ENCODE measurements around the gene AP3D1.
"Not testable (repeated sequence)": the region's sequence is repeated elsewhere in the genome, so short reads cannot be mapped to it uniquely, and the experiment has no call there.

The AP3D1 gene

DNA sequence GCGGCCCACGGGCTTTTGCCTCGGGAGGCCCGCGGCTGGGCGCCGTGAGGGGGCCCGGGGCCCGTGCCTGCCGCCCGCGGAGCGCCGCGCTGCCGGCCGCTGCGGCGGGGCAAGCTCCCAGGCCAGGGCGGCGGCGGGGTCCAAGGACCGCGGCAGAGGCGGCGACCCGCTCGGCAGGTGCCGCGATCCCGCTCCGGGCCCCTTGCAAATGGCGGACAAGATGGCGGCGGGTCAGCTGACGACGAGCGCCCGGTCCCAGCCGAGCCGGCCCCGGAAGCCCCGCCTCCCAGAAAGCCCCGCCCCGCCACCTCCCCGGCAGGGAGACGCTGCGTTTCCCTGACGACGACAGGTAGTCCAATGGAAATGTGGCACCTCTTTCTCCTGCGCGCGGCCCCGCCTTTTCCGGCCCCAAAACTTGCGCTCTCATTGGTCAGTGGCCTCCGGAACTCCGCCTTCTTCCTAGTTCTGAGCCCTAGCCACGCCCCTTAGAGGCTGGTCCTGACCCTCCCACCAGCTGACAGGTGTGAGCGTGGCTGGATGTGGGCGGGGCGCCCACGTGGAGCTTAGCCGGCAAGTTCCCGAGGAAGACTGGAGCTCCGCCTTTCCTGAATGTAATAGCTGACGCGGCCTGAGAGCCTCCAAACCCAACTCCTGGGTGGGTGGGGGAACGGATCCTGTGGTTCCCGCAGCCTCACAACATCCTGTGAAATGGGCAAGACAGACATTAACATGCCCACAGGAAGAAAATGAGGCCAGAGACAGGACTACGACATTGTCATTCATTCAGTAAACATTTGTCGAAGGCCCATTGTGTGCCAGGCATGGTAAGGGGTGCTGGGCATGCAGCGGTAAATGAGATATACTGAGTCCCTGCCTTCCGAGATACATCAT lies at the start of gene AP3D1:
Gene AP3D1, minus strand, starts transcription at position 228 of the 891 bp plus-strand sequence. CDS start 232 bp downstream, outside the sequence.
- peak; percentile 92 for DNase-seq (ENCODE audit: low read depth, low spot score)

DNA sequence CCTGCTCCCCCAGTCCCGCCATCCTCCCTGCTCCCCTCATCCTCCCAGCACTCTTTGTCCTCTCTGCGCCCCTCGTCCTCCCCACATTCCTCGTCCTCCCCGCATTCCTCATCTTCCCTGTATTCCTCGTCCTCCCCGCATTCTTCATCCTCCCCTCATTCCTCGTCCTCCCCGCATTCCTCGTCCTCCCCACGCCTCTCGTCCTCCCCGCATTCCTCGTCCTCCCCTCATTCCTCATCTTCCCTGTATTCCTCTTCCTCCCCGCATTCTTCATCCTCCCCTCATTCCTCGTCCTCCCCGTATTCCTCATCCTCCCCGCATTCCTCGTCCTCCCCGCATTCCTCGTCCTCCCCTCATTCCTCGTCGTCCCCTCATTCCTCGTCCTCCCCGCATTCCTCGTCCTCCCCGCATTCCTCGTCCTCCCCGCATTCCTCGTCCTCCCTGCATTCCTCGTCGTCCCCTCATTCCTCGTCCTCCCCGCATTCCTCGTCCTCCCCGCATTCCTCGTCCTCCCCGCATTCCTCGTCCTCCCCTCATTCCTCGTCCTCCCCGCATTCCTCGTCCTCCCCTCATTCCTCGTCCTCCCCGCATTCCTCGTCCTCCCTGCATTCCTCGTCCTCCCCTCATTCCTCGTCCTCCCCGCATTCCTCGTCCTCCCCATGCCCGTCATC lies 49.4 kb upstream of the AP3D1 start:
- not testable (repeated sequence) for DNase-seq (ENCODE audit: low read depth, low spot score)

DNA sequence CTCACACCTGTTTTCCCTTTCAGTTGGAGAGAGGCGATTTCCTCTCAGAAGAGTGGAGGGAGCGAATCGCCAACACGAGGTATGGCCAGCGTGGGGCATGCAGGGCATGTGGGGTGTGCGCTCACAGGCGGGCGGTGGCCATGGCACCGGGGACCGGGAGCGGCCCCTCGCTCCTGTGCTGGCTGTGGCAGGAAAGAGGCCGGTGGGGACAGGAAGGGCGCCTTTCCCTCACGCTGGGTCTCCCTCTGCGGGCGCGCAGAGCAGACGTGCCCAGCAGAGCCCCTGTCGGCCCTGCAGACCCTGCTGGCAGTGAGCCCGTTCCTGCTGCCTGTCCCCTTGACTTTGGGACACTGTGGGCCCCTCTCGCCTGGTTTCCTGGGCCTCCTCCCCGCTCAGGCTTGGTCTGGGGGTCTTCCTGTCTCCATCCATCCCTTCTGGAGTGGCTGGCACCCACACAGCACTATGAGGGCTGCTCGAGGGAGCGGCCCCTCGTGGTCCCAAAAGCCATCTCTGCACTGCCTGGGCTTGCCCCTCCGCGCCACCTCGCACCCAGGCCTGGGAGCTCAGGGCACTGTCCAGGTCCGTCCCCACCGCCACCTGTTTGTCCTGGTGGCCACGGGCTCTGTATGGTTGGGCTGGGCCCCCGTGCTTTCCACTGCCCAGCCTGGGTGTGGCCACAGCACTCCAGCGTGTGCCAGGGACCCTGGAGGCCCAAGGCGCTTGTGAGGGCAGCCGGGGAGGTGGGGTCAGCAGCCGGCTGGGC lies 48.7 kb upstream of the AP3D1 start:
- no peak for DNase-seq (ENCODE audit: low read depth, low spot score)

DNA sequence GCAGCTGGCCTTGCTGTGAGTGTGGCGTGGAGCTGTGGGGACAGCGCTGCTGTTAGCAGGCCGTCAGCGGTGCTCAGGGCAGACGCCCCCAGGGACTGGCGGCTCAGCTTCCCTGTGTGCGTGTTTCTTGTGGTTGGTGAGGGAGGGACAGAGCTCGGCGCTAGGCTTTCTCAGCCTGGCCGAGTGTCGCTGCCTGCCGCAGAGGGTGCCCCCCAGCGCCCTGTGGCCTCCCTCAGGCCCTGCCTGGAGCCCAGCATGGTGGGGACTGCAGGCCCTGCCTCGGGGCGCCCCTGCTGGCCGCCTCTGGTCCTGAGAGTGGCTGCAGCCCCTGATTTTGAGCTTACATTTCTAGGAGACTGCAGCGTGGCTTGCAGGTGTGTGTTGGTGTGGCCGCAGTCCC lies 47.8 kb upstream of the AP3D1 start:
- no peak for DNase-seq (ENCODE audit: low read depth, low spot score)

DNA sequence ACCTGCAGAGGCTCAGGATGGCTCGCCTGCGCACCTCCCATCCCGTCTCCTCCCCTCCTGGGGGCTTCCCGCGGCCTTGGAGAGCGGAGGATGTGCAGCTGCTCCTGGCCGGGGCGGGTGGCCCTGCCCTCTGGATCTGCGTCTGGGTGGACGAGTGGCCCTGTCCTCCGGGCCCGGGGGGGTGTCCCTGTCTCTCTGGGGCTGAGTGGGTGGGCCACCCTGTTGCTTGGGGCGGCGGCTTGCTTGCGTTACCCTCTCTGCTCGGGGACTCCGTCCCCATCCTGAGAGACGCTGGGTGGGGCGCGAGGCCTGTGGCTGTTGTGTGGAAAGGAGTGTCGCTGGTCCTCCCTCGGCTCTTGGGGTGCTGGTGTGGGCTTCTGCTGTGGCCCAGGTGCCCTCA lies 47.0 kb upstream of the AP3D1 start:
- no peak for DNase-seq (ENCODE audit: low read depth, low spot score)

DNA sequence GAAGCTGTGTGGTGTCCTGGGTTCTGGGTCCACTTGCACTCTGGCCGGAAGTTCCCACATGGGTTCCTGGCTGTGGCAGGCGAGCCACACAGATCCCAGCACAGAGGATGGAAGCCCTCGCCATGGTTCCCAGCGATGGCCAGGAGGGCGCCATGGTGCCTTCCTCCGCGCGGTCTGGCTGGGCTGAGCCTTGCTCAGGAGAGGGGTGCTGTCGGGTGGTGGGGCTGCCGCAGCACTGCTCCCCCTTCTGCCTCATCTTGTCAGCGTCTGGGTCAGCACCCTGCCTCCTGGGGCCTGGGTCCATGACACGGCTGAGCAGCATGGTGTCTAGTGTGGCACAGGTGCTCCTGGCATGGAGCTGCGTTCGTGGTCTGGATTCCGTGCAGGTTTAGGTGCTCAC lies 45.9 kb upstream of the AP3D1 start:
- DNase-seq (ENCODE audit: low read depth, low spot score) = no peak

DNA sequence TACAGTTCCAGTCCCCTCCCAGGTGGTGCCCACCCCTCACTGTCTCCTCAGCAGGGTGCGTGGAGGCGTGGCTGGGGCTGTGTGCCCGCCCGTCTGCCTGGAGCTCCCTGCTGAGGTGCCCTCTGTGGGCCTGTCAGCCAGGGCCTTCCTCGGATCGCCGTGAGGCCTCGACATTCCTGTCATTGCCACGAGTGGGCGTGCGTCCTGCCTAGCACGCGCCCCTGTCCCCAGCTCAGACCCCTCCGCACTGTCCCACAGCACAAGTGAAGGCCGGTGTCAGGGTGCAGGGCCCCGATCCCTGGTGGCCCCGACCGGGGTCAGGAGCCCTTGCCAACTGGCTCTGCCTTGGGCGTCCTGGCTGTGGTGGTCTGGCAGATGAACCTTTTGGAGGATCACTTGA lies 44.5 kb upstream of the AP3D1 start:
- no peak for DNase-seq (ENCODE audit: low read depth, low spot score)

DNA sequence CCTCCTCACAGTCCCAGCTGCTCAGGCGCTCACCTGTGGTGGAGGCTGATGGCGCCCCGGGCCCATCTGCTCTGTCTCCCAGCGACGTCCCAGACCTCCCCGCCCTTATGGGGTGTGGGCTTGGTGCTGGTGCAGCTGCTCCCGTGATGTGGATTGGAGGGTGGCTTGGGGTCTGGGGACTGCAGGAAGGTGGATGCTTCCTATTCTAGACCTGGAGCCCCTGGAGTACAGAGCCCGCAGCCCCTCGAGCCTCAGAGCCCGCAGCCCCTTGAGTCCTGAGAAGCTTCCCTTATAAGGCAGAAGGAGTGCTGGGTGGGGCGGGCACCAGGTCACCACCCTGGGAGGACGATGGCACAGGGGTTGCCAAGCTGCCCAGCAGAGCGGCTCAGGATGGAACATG lies 44.0 kb upstream of the AP3D1 start:
- no peak for DNase-seq (ENCODE audit: low read depth, low spot score)

DNA sequence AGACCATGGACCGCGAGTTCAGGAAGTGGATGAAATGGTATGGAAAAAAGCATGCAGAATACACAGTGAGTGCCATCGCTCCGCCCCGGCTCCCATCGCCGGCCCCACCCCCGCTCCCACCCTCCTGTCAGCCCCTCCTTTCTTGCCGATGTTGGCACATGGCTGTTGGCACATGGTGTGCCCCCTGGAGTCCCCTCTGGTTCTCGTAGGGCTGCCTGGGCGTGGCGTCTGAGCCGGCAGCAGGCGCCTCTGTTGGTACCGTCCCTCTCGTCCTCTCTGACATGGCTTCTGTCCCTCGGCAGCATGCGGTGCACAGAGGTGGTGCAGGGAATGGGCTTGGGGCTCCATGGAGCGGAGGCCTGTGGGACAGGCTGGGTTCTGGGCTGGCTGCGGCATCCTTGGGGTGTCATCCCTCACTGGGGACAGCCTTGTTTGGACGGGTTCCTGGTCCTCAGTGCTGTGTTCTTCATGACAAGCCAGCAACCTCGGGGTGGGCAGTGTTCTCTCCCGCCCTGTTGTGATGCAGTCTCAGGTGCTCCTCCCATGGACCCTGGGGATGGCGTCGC lies 43.2 kb upstream of the AP3D1 start:
- no peak for DNase-seq (ENCODE audit: low read depth, low spot score)

DNA sequence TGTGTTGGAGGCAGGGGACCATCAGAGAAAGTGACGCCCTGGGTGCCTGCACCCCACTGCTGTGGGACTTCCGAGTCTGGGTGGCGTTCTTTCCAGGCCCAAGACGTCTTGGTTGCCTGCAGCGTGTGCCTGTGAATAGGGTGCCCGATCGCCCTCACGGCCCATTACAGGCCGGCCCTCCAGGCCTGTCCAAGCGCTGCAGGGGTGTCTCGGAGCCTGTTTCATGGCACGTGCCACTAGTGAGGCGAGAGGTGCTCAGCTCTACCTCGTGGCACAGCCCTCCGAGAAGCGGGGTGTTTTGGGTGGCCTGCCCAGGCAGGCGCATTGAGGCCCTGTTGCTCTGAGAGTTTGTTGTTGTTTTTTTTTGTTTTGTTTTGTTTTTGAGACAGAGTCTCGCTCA lies 42.4 kb upstream of the AP3D1 start:
- DNase-seq (ENCODE audit: low read depth, low spot score) = no peak

DNA sequence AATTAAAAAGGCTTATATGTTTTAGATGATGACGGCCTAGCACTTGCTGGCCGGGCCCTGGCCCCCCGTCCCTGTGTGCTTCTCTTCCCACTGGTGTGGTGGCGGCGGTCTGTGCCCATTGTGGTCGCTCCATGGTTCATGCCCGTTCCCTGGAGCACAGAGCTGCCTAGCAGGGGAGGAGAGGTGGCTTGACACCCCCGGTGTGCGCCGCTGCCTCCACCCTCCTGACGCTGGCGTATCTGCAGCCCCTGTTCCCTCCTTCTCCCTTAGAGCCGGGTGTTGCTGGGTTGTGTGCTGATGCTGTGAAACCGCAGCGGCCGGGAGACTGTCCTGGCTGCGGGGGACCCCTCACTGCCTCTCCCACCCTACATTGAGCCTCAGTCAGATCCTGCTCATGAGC lies 41.5 kb upstream of the AP3D1 start:
- DNase-seq (ENCODE audit: low read depth, low spot score) = no peak

DNA sequence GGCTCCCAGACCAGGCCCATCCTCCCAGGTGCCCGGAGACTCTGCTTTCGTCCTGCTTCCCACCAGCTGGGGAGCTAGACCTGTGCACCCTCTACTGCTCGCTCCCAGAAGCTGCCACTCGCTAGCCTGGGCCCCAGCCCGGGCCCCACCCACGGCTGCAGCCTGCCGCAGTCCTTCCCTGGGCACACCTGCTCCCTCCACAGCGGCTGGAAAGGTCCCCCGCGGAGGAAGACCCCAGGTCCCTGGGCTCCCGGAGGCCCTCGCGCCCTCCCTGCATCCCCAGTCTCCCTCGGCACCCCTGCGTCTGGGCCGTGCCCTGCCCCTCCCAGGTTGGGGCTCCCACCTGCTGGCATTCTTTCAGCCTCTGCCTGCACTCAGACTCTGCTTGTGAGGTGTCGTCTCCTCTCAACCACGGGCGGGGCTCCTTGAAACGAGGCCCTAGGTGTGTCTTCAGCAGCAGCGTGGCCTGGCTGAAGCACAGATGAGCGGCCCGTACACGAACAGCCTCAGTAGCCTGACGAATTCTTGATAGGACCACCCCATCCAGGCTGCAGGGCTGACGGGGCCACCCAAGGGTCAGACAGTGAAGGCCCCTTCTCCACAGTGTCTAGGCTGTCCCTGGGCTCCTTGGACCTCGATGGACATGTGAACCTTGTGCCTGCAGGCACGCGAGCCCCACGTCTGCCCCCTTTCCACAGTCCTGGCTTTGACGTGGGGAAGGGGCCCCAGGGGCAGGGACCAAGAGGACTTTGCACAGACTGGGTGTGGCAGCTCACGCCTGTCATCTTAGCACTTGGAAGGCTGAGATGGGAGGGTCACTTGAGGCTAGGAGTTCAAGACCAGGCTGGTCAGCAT lies 40.3 kb upstream of the AP3D1 start:
- DNase-seq (ENCODE audit: low read depth, low spot score) = no peak

DNA sequence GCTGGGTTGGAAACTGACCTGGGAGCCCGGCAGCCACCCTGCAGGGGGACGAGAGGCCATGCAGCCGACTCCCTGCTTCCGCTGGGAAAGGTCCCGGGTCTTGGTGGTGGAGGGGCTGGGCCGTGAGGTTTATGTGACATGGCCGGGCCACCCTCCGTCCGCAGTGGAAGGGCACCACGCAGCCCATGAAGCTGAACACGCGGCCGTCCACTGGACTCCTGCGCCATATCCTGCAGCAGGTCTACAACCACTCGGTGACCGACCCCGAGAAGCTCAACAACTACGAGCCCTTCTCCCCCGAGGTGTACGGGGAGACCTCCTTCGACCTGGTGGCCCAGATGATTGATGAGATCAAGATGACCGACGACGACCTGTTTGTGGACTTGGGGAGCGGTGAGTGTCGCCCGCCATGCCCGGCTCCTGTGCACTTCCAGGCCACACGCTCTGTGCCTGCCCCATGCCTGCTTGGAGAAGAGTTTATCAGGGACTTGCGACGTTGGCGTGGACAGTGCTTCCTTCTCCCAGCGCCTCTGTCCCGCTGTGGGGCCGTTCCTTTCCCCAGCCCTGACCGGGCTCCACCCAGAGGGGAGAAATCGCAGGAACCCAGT lies 39.6 kb upstream of the AP3D1 start:
- no peak for DNase-seq (ENCODE audit: low read depth, low spot score)

DNA sequence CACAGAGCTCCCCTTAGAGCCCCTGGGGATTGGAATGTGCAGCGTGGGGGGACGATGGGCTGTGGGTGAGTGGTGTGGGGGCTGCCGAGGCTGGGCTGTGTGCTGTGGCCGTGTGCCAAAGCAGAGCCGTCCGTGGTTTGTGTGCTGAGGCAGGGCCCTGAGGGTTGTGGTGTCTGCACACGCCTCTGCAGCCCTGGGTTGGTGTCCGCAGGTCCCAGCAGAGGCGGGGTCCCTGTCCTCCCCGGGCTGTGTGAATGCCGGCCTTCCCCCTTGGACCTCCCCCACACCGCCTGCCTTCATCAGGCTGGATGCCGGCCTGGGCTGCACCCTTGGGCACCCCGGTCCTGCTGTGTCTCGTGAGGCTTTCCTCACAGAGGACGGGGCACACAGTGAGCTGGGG lies 38.5 kb upstream of the AP3D1 start:
- no peak for DNase-seq (ENCODE audit: low read depth, low spot score)

DNA sequence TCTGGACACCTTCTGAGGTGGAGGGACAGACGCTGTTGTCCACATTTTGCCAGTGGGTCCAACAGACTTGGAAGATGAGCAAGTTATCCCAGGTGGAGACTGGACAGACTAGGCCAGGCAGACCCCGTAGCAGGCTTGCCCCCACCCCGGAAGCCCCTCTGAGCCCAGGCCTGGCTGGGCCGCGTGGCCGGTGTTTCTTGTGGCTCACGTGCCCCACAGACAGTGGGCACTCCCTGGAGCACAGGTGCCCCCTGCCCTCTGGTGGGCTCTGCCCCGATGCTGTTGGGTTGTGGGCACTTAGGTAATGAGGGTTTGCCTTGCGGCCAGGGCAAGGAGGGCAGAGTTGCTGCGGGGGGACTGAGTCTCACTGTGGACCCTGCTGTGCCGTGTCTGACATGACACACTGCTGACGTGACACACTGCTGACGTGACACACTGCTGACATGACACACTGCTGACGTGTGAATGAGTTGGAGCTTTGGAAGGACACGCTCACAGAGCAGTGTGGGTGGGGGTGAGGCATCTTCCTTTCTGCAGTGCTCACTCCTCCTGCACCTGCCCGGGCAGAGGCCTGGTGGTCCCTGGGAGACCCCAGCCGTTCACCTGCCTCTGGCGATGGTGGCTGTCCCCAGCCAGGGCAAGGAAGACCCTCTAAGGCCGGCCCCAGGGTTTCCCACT lies 37.5 kb upstream of the AP3D1 start:
- no peak for DNase-seq (ENCODE audit: low read depth, low spot score)

DNA sequence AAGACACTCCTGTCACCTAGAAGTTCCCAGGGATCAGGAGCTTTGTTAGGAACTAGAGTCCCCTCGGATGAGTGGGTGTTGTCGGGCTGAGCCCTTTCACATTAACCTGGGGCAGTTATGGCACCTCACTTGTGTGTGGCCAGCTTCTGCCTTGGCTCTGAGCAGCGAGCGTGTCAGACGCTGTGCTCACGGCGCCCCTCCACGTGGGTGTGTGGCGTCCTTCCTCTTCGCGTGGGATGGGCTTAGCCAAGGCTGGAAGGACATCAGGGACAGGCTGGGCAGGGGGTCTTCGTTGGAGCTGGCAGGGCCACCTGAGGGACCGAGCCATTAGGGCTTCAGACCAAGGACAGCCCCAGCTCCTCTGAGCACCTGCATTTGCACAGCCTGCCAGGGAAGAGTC lies 35.8 kb upstream of the AP3D1 start:
- DNase-seq (ENCODE audit: low read depth, low spot score) = no peak

DNA sequence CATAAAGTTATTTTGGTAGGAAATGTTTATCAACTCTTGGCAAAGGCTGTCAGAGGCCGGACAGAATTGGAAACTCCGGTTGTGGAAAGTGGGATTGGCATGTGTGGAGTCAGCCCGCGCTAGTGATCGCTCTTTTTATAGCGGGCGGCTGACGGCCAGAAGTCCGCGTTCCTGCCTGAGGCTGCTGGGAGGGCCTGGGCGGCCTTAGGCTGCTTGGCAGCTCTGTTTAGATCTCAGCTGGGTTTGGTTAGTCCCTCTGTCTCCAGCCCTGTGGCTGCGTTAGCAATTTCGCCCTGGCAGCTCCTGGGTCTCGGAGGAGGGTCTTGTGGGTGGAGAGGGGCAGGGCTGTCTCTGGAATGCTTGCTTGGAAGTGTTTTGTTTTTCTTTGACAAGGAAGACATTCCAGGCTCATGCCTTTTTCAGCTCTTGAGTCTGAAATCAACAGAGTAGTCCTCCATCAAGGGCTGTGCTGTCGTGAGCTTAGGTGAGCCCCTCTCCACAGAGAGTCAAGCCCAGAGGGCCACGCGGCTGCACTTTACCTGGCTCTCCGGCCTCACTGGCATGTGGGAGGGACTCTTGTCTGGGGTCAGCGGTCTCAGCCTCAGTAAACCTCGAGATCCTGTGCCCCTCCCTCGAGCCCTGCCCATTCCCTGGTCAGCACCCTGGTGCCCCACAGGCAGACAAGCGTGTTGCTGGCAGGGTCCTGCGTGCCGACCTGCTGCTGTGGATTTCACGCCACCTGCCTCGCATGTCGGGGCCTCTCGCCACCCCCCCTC lies 34.9 kb upstream of the AP3D1 start:
- no peak for DNase-seq (ENCODE audit: low read depth, low spot score)

DNA sequence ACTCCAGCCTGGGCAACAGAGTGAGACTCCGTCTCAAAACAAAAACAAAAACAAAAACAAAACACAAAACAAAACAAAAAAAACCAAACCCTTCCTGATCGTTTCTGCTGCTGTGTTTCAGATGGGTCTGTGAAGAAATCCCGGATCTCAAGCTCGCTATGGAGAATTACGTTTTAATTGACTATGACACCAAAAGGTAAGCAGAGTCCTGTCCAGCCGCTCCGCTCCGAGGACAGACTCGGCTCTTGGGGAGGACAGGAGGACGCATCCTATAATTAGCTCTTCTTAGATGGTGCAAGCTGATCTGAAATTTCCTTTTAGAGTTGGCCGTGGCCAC lies 34.3 kb upstream of the AP3D1 start:
- DNase-seq (ENCODE audit: low read depth, low spot score) = no peak

DNA sequence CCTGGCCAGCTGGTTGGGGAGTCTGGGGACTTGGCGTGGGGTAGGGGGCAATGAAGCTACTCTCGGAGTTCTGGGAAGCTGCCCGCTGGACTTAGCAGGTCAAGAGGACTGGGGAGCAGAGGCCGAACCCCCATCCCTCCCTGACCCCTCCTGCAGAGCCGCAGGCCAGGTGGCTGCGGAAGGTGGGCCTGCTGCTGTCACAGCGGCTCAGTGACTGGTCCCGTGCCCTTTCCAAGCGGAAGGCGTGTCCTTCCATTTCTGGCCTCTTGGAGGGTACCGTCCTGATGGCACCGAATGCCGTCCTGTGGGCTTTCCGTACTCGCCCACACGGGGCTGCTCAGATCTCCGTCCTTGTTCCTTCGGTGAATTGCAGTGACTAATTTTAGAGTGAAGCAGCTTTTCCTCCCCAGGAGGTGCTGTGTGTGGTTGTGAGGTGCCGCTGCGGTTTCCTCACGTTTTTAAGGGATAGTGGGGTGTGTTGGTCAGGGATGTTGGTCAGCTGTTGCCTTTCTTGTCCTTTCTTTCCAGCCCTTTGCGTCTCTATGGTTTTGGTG lies 33.1 kb upstream of the AP3D1 start:
- no peak for DNase-seq (ENCODE audit: low read depth, low spot score)

All from iPS DF 19.7 (cell line).